Muscle of leg (tissue), 11 donors: ENCODE measurements around the gene SGMS1. TPM values are rescaled to one million over a fixed set of nuclear protein-coding genes. Genes with fewer than 3 reads are reported as not detected.

Experiments
- DNase-seq: peaks from one replicate; pipeline ENCODE4 v3.0.0; 2013
- H3K27ac ChIP-seq: one replicate; pipeline ENCODE4 v1.5.1; 2013; ENCODE audit warnings: mild to moderate bottlenecking, low read length, control low read depth
- H3K27me3 ChIP-seq: one replicate; pipeline ENCODE4 v1.6.1; 2013; ENCODE audit warnings: low read length; ENCODE audit not compliant: control insufficient read depth, insufficient read depth
- H3K36me3 ChIP-seq: one replicate; pipeline ENCODE4 v1.6.1; 2013; ENCODE audit warnings: low read length; ENCODE audit not compliant: control insufficient read depth, insufficient read depth
- H3K4me1 ChIP-seq: one replicate; pipeline ENCODE4 v1.6.1; 2013; ENCODE audit warnings: low read length; ENCODE audit not compliant: control insufficient read depth, insufficient read depth
- H3K4me3 ChIP-seq: one replicate; pipeline ENCODE4 v1.5.1; 2013; ENCODE audit warnings: low read length, control low read depth
- H3K9me3 ChIP-seq: replicated peaks from 2 replicates; pipeline ENCODE4 v1.6.1; 2013; ENCODE audit warnings: low read depth, low read length; ENCODE audit not compliant: control insufficient read depth
- WGBS: methylation state at CpG from one replicate; pipeline ENCODE4 v1.1.5; 2013; ENCODE audit warnings: missing lambda C conversion rate; ENCODE audit not compliant: insufficient coverage; 5-methylcytosine and 5-hydroxymethylcytosine counted together
- polyA plus RNA-seq, 8 donors: library from polyadenylated mRNA; unstranded; fragments of 120-200 nt; gene quantifications; one replicate each; pipeline versions ENCODE4 v1.2.1 to v1.2.3, GENCODE V29; 2013; ENCODE audit warnings: inconsistent platforms in 1 of 8, low replicate concordance in 1 of 8; ENCODE audit not compliant: insufficient read length in 8 of 8, insufficient read depth in 1 of 8
- total RNA-seq: library from RNA; stranded (reverse); fragments of 120-200 nt; gene quantifications from one replicate; pipeline ENCODE4 v1.2.4, GENCODE V29; 2013

Gene SGMS1
- total and polyA plus RNA-seq, 9 donors, result 18.2 to 30.5 (median 23.0) TPM

GRCh38 chr10:50405723-50406122 is 218.0 kb downstream of the SGMS1 start:
- DNase-seq, result no peak
- H3K9me3 ChIP-seq, result no peaks in the 10 kb centered on the region
- no peaks in the 10 kb centered on the region for H3K4me1 ChIP-seq
- H3K4me3 ChIP-seq, result no peak overlapping the region
- H3K36me3 ChIP-seq, result no peaks in the 10 kb centered on the region
- H3K27ac ChIP-seq, result no peak overlapping the region
- no peaks in the 10 kb centered on the region for H3K27me3 ChIP-seq

GRCh38 chr10:50404021-50404773 is 219.6 kb downstream of the SGMS1 start:
- Histone ChIP-seq H3K4me3 (no peak overlapping the region), H3K9me3 (no peaks in the 10 kb centered on the region), H3K4me1 (no peaks in the 10 kb centered on the region), H3K36me3 (no peaks in the 10 kb centered on the region), H3K27me3 (no peaks in the 10 kb centered on the region), H3K27ac (no peak overlapping the region)
- WGBS, result 78% methylated on average over 3 of the region's 7 CpGs
- no peak for DNase-seq

GRCh38 chr10:50403074-50403473 is 220.7 kb downstream of the SGMS1 start:
- Histone ChIP-seq H3K4me1 (no peaks in the 10 kb centered on the region), H3K4me3 (no peak overlapping the region), H3K27me3 (no peaks in the 10 kb centered on the region), H3K27ac (no peak overlapping the region), H3K36me3 (no peaks in the 10 kb centered on the region), H3K9me3 (no peaks in the 10 kb centered on the region)
- DNase-seq, result no peak
- no CpG with 5 or more reads among the region's 6 CpGs for WGBS

- no peaks in the 10 kb centered on the region for H3K9me3 ChIP-seq
These were observed 221.3 kb downstream of the SGMS1 start for GRCh38 chr10:50402466-50402865.

DNA sequence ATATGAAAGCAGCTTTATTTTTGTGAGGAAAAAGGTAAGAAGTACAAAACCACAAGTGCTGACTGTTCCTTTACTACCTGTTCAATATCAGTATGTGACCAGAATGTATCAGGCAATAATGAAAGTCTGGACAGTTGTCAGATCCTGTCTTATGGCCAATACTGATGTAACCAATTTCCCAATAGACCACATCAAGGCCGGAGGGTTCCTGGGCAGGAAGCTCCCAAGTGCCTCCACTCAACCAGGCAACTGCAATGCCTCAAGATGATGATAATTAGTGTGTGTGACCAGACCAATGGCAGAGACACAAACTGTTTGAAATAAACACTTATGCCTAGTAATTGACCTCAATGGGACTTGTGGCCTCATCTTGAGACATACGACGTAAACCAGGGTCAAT is 223.1 kb downstream of the SGMS1 start:
- Histone ChIP-seq H3K4me3 (no peak overlapping the region), H3K36me3 (no peaks in the 10 kb centered on the region), H3K27me3 (no peaks in the 10 kb centered on the region), H3K4me1 (no peaks in the 10 kb centered on the region), H3K9me3 (no peaks in the 10 kb centered on the region), H3K27ac (no peak overlapping the region)
- DNase-seq, result no peak
- 92% methylated on average over 2 of the region's 3 CpGs for WGBS

More at GRCh38 chr10:50402466-50402865, 221.3 kb downstream of the SGMS1 start:
- Histone ChIP-seq H3K4me1 (no peaks in the 10 kb centered on the region), H3K4me3 (no peak overlapping the region), H3K27me3 (no peaks in the 10 kb centered on the region), H3K36me3 (no peaks in the 10 kb centered on the region), H3K27ac (no peak overlapping the region)
- no CpG with 5 or more reads among the region's 1 CpG for WGBS
- DNase-seq, result no peak

DNA sequence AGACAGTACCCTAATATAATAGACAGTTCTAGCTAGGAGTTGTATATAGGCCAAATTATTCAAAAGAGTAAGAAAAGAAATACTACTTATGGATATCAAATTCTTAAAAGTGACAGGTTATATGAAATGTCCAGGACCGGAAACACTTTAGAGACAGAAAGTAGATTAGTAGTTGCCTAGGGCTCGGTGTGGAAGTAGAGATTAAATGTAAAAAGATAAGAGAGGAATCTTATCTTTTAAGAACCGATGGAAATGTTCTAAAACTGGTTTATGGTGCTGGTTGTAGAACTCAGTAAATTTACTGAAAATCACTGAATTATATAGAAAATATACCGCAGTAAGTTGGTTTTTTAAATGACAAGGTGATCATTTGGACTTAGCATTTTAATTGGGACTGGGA is 224.9 kb downstream of the SGMS1 start:
- Histone ChIP-seq H3K27me3 (no peaks in the 10 kb centered on the region), H3K27ac (no peak overlapping the region), H3K4me1 (no peaks in the 10 kb centered on the region), H3K4me3 (no peak overlapping the region), H3K9me3 (no peaks in the 10 kb centered on the region), H3K36me3 (no peaks in the 10 kb centered on the region)
- no peak for DNase-seq
- 83% methylated on average over 2 of the region's 4 CpGs for WGBS

- H3K36me3 ChIP-seq, result no peaks in the 10 kb centered on the region
- no peak overlapping the region for H3K4me3 ChIP-seq
- H3K27ac ChIP-seq, result no peak overlapping the region
- no peaks in the 10 kb centered on the region for H3K4me1 ChIP-seq
- WGBS, result no CpG with 5 or more reads among the region's 2 CpGs
- H3K27me3 ChIP-seq, result no peaks in the 10 kb centered on the region
- DNase-seq, result no peak
- H3K9me3 ChIP-seq, result no peaks in the 10 kb centered on the region
These were observed 225.4 kb downstream of the SGMS1 start for GRCh38 chr10:50398381-50398780.

GRCh38 chr10:50397312-50398140 is 226.2 kb downstream of the SGMS1 start:
- no peaks in the 10 kb centered on the region for H3K27me3 ChIP-seq
- DNase-seq, result no peak
- no peaks in the 10 kb centered on the region for H3K4me1 ChIP-seq
- H3K27ac ChIP-seq, result no peak overlapping the region
- WGBS, result no CpG with 5 or more reads among the region's 8 CpGs
- H3K4me3 ChIP-seq, result no peak overlapping the region
- no peaks in the 10 kb centered on the region for H3K36me3 ChIP-seq
- H3K9me3 ChIP-seq, result no peaks in the 10 kb centered on the region

DNA sequence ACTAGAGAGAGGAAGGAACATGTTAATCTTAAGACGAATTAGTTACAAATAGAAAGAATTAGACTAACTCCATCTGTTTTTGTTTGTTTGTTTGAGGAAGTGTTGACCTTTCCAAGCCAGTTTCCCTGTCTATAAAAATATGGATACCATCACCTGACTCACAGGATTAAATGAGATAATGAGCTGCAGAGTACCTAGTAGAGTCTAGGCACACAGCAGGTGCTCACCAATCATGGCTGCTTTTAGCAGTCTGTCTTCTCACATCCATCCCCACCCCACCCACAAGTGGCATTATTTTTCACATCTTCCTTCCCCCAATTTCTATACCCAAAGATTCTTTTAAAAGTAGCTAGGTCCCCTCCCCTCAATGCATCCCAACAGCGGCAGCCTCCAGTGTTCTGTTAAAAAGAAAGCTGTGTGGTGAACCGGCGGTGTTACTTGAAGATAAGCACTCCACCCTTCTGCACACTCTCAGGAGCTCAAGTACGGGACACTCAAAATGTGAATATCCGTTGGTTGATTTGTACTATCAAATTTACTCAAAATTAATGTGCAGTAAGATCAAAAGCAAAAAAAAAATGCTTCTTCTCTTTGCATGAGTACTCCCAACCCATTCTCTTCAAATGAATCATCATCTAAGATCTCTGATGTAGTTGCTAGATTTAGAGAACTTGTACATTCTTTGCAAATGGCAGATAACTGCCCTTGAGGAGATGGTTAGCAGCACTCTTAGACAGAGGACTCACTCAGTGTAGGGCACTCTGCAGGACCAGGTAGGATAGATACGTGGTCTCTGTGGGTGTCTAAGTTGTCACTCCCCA is 227.1 kb downstream of the SGMS1 start:
- Histone ChIP-seq H3K9me3 (no peaks in the 10 kb centered on the region), H3K4me1 (no peaks in the 10 kb centered on the region)
- no CpG with 5 or more reads among the region's 7 CpGs for WGBS

DNA sequence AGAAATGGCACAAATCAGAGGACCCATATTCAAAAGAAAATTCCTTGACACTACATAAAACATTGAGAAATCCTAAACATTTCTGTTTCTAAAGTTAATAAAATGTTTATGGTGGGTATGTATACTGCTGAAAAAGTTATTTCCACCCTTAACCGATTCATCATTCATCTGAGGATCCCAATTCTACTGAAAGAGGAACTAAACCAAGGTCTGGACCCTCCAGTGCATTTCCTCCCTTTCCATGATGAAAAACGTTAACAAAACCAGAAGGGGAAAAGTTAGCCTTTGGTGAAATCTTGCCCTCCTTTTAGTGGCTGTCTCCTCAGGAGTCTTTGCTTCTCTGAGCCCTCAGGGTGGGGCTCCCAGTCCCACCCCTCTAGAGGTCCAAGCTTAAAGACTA is 227.9 kb downstream of the SGMS1 start:
- DNase-seq, result no peak
- Histone ChIP-seq H3K27me3 (no peaks in the 10 kb centered on the region), H3K4me1 (no peaks in the 10 kb centered on the region), H3K9me3 (no peaks in the 10 kb centered on the region), H3K4me3 (no peak overlapping the region), H3K36me3 (no peaks in the 10 kb centered on the region), H3K27ac (no peak overlapping the region)
- 67% methylated on average over 1 of the region's 2 CpGs for WGBS

More for the DNA sequence above, 227.1 kb downstream of the SGMS1 start:
- no peak overlapping the region for H3K27ac ChIP-seq
- no peak overlapping the region for H3K4me3 ChIP-seq
- DNase-seq, result no peak
- H3K27me3 ChIP-seq, result no peaks in the 10 kb centered on the region
- H3K36me3 ChIP-seq, result no peaks in the 10 kb centered on the region
